ENCODE measurements around the gene SQOR. TPM values are rescaled to one million over a fixed set of nuclear protein-coding genes. Genes with fewer than 3 reads are reported as not detected.

Gene SQOR
- total RNA-seq, 1 experiment from 2014 or later = 17.6 TPM

- Histone ChIP-seq H2AFZ (ENCODE audit: low read depth, low read length, poor library complexity, severe bottlenecking) (no peak overlapping the region), H3K27me3 (ENCODE audit: insufficient read depth, low read length) (no peaks in the 10 kb centered on the region), H3K9ac (ENCODE audit: low read length) (no peak overlapping the region), H3K4me2 (ENCODE audit: low read length) (no peak overlapping the region), H3K4me1 (ENCODE audit: control insufficient read depth in 1 of 2, insufficient read depth in 2 of 2, low read length in 2 of 2) (no peaks in the 10 kb centered on the region), H3K36me3 (ENCODE audit: control insufficient read depth in 1 of 2, insufficient read depth in 2 of 2, low read length in 2 of 2) (no peaks in the 10 kb centered on the region), H3K79me2 (ENCODE audit: insufficient read depth, low read length) (no peaks in the 10 kb centered on the region), H3K27ac (ENCODE audit: low read depth, low read length) (no peak overlapping the region), H3K9me3 (ENCODE audit: control insufficient read depth in 1 of 2, insufficient read depth in 1 of 2, low read depth in 1 of 2, low read length in 2 of 2) (no peaks in the 10 kb centered on the region), H3K4me3 (replicated peaks in 1 of 2; ENCODE audit: low read depth in 1 of 2, low read length in 2 of 2) (no peak overlapping the region), H4K20me1 (ENCODE audit: insufficient read depth) (no peaks in the 10 kb centered on the region), H3K9me2 (ENCODE audit: insufficient read depth) (no peaks in the 10 kb centered on the region)
- CTCF ChIA-PET = interaction anchor here (1.0 kb wide), 1 partner anchor 41 kb away, joined by 3 read pairs; no protein-coding TSS in a partner anchor
- RAD21 ChIA-PET (ENCODE audit: low non-redundant PET in 1 of 2, low total read pairs in 2 of 2, uncharacterized antibody in 2 of 2, unreplicated experiment in 2 of 2) = no interaction called here
- DNase-seq (ENCODE audit: low read depth, low spot score) (no peak), ATAC-seq (no peak)
- BruUV-seq (replicated peaks) = no TSS peak
- TF ChIP-seq SRF (IDR thresholded peaks at IDR 0.05; ENCODE audit: low read depth) (no peak), FOSL1 (IDR thresholded peaks at IDR 0.05; ENCODE audit: low read depth) (no peak), RAD21 (IDR thresholded peaks at IDR 0.05; ENCODE audit: low read depth) (no peak), CBX3 (IDR thresholded peaks at IDR 0.05; ENCODE audit: low read depth) (no peak), SIN3A (IDR thresholded peaks at IDR 0.05; ENCODE audit: low read depth) (no peak), ATF3 (IDR thresholded peaks at IDR 0.05) (no peak), ZFX (IDR thresholded peaks at IDR 0.05) (no peak), POLR2A (IDR thresholded peaks at IDR 0.05; ENCODE audit: borderline replicate concordance, extremely low read depth, insufficient read depth, insufficient read length) (no peak), YY1 (IDR thresholded peaks at IDR 0.05; ENCODE audit: extremely low read depth, insufficient replicate concordance, low read depth, low read length) (no peak), SP1 (IDR thresholded peaks at IDR 0.05; ENCODE audit: low read depth) (no peak), REST (IDR thresholded peaks at IDR 0.05; ENCODE audit: low read depth) (no peak), CEBPB (IDR thresholded peaks at IDR 0.05; ENCODE audit: low read depth) (no peak)
- POLR2A ChIA-PET = no interaction called here
- intact Hi-C loops (cut with micrococcal nuclease) = no loop called here
Observed at GRCh38 chr15:45664451-45664850, 29.6 kb downstream of the SQOR start.
